ENCODE data around the gene TIMM13.
"Not testable (repeated sequence)": the region's sequence is repeated elsewhere in the genome, so short reads cannot be mapped to it uniquely, and the experiment has no call there.

Gene TIMM13

GRCh38 chr19:2429917-2430535, 2.6 kb upstream of the TIMM13 start:
- no peak for DNase-seq

- DNase-seq: no peak
Measured at GRCh38 chr19:2428756-2429711, 1.6 kb upstream of the TIMM13 start.

- DNase-seq: no peak
Measured at GRCh38 chr19:2428321-2428690, 920 bp upstream of the TIMM13 start.

- peak; percentile 59 for DNase-seq
Measured at GRCh38 chr19:2426611-2427428, 566 bp downstream of the TIMM13 start.

GRCh38 chr19:2425622-2426581, 1.5 kb downstream of the TIMM13 start:
- DNase-seq: no peak

GRCh38 chr19:2424686-2425621, 2.4 kb downstream of the TIMM13 start:
- DNase-seq: peak; percentile 80

GRCh38 chr19:2423915-2424685, 3.3 kb downstream of the TIMM13 start:
- no peak for DNase-seq

GRCh38 chr19:2423071-2423914, 4.1 kb downstream of the TIMM13 start:
- no peak for DNase-seq

- no peak for DNase-seq
Measured at GRCh38 chr19:2421581-2422306, 5.6 kb downstream of the TIMM13 start.

- no peak for DNase-seq
Measured at GRCh38 chr19:2420490-2420889, 6.9 kb downstream of the TIMM13 start.

GRCh38 chr19:2419754-2420153, 7.6 kb downstream of the TIMM13 start:
- no peak for DNase-seq

GRCh38 chr19:2417881-2418406, 9.4 kb downstream of the TIMM13 start:
- DNase-seq: no peak

- not testable (repeated sequence) for DNase-seq
Measured at GRCh38 chr19:2417436-2417835, 9.9 kb downstream of the TIMM13 start.

GRCh38 chr19:2416321-2417097, 10.9 kb downstream of the TIMM13 start:
- no peak for DNase-seq

- no peak for DNase-seq
Measured at GRCh38 chr19:2415973-2416319, 11.4 kb downstream of the TIMM13 start.

GRCh38 chr19:2415281-2415972, 12.0 kb downstream of the TIMM13 start:
- no peak for DNase-seq

- DNase-seq: no peak
Measured at GRCh38 chr19:2413629-2414028, 13.8 kb downstream of the TIMM13 start.
